ENCODE measurements around the gene WDR70. TPM values are rescaled to one million over a fixed set of nuclear protein-coding genes. Genes with fewer than 3 reads are reported as not detected.

Gene WDR70
- total RNA-seq, 2 donors from 2014 or later: 16.2 to 27.1 TPM

DNA sequence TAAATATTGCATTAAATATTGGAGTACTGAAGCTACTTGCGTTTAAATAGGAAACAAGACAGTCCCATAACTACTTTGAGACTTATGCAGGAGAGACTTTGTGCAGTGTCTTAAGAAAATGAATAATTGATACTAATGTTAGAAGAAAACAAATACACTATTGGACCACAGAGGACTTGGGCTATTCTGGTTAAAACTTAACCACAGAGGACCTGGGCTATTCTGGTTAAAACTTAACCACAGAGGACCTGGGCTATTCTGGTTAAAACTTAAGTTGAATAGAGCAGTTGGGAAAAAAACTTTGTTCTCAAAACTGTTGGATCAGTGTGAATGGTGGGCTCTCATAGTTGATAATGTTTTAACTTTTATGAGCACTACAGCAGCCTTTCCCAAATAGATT is 141.7 kb downstream of the WDR70 start:
- TF ChIP-seq POLR2AphosphoS5 (IDR thresholded peaks at IDR 0.05) (no peak), POLR2A (IDR thresholded peaks at IDR 0.05) (no peak)
- TF ChIP-seq, protein P1, sequence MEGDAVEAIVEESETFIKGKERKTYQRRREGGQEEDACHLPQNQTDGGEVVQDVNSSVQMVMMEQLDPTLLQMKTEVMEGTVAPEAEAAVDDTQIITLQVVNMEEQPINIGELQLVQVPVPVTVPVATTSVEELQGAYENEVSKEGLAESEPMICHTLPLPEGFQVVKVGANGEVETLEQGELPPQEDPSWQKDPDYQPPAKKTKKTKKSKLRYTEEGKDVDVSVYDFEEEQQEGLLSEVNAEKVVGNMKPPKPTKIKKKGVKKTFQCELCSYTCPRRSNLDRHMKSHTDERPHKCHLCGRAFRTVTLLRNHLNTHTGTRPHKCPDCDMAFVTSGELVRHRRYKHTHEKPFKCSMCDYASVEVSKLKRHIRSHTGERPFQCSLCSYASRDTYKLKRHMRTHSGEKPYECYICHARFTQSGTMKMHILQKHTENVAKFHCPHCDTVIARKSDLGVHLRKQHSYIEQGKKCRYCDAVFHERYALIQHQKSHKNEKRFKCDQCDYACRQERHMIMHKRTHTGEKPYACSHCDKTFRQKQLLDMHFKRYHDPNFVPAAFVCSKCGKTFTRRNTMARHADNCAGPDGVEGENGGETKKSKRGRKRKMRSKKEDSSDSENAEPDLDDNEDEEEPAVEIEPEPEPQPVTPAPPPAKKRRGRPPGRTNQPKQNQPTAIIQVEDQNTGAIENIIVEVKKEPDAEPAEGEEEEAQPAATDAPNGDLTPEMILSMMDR (IDR thresholded peaks at IDR 0.05): no peak
- no peaks in the 10 kb centered on the region for H3K36me3 ChIP-seq
- no peak overlapping the region for H3K27ac ChIP-seq
- DNase-seq (ENCODE audit: low spot score): no peak
- no peaks in the 10 kb centered on the region for H3K9me3 ChIP-seq
- WGBS: 92% methylated on average over 1 of the region's 1 CpG
- no peaks in the 10 kb centered on the region for H3K4me1 ChIP-seq (replicated peaks)
- intact Hi-C loops (cut with DNase I): no loop called here
- no peak overlapping the region for H3K4me3 ChIP-seq
- H3K27me3 ChIP-seq (replicated peaks; ENCODE audit: insufficient read depth): no peaks in the 10 kb centered on the region

DNA sequence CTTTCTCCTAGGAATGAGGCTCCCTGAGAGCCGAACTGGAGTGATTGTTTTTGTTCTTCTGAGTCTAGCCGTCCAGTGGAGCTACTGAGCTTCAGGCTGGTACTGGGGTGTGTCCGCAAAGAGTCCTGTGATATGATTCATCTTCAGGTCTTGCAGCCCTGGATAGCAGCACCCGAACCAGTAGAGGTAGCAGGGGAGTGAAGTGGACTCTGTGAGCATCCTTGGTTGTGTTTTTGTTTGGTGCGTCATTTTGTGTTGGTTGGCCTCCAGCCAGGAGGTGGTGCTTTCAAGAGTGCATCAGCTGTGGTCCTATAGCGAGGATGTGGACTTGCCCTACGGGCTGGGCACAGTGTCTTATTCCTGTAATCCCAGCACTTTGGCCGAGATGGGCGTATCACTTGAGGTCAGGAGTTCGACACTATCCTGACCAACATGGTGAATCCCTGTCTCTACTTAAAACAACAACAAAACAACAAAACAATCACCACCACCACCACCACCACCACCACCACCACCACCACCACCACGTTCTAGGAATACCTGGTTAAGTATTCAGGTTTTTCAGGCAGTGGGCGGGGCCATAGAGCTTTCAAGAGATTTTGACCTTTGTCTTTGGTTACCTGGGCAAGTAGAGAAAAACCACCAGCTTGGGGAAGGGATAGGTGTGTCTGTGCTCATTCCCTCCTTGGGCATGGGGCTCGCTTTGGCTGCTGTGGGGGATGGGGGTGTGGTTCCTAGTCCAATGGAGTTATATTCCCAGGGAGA is 154.0 kb downstream of the WDR70 start:
- WGBS: 97% methylated on average over 13 of the region's 13 CpGs
- H3K9me3 ChIP-seq: no peaks in the 10 kb centered on the region
- DNase-seq (ENCODE audit: low spot score): no peak
- H3K4me3 ChIP-seq: no peak overlapping the region
- no peaks in the 10 kb centered on the region for H3K27me3 ChIP-seq (replicated peaks; ENCODE audit: insufficient read depth)
- H3K36me3 ChIP-seq: peaks cover 0 to 3% of the 10 kb centered on the region in 2 donors
- H3K4me1 ChIP-seq (replicated peaks): no peaks in the 10 kb centered on the region
- no peak for TF ChIP-seq POLR2A (IDR thresholded peaks at IDR 0.05)
- no peak for TF ChIP-seq POLR2AphosphoS5 (IDR thresholded peaks at IDR 0.05)
- TF ChIP-seq, protein P1 (IDR thresholded peaks at IDR 0.05): no peak
- intact Hi-C loops (cut with DNase I): no loop called here
- no peak overlapping the region for H3K27ac ChIP-seq

DNA sequence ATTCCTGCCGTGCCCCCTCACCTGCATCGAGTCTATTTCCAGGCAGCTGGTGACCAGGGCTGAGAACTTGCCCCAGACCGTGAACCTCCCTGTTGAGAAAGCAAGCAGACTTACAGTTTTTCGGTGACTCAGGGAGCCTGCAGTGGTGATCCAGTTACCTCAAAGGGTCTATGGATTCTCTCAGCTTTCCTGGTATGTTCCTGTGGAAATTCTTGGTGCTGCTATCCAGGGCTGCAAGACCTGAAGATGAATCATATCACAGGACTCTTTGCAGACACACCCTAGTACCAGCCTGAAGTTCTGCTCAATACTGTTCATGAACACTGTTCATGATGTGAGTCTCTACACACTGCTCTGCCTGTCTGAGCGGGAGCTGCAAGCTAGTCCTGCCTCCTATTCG is 154.7 kb downstream of the WDR70 start:
- H3K4me3 ChIP-seq: no peak overlapping the region
- peaks cover 0 to 3% of the 10 kb centered on the region in 2 donors for H3K36me3 ChIP-seq
- intact Hi-C loops (cut with DNase I): no loop called here
- H3K27me3 ChIP-seq (replicated peaks; ENCODE audit: insufficient read depth): no peaks in the 10 kb centered on the region
- TF ChIP-seq POLR2A (IDR thresholded peaks at IDR 0.05): no peak
- TF ChIP-seq, protein P1 (IDR thresholded peaks at IDR 0.05): no peak
- TF ChIP-seq POLR2AphosphoS5 (IDR thresholded peaks at IDR 0.05): no peak
- H3K9me3 ChIP-seq: no peaks in the 10 kb centered on the region
- 97% methylated on average over 5 of the region's 6 CpGs for WGBS
- DNase-seq (ENCODE audit: low spot score): no peak
- no peak overlapping the region for H3K27ac ChIP-seq
- H3K4me1 ChIP-seq (replicated peaks): no peaks in the 10 kb centered on the region

DNA sequence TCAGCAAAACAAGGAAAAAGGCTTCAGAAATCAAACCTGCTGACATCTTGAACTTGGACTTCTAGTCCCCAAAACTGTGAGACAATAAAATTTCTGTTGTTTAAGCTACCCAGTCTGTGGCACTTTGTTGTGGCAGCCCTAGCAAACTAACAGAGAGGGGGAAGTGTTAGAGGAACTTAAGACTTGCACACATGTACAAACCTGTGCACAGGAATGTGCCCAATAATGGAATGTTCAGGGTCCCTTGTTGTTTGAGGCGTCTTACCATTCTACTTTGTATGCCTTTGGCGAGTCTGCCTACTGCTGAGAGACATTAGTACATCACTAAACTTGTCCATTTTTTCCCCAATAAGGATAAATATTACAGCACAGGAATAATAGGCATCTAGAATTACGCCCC is 160.3 kb downstream of the WDR70 start:
- intact Hi-C loops (cut with DNase I): no loop called here
- H3K4me3 ChIP-seq: no peak overlapping the region

More for the DNA sequence above, 160.3 kb downstream of the WDR70 start:
- Histone ChIP-seq H3K9me3 (no peaks in the 10 kb centered on the region), H3K27ac (no peak overlapping the region), H3K27me3 (replicated peaks; ENCODE audit: insufficient read depth) (no peaks in the 10 kb centered on the region), H3K36me3 (no peaks in the 10 kb centered on the region), H3K4me1 (replicated peaks) (no peaks in the 10 kb centered on the region)
- WGBS: 67% methylated on average over 3 of the region's 3 CpGs
- DNase-seq (ENCODE audit: low spot score): no peak
- TF ChIP-seq POLR2AphosphoS5 (IDR thresholded peaks at IDR 0.05): no peak
- no peak for TF ChIP-seq POLR2A (IDR thresholded peaks at IDR 0.05)
- TF ChIP-seq, protein P1 (IDR thresholded peaks at IDR 0.05): no peak

Data from prostate gland (tissue), 2 donors.